Stimulated activated CD4-positive, alpha-beta T cell treated with anti-CD3 and anti-CD28 coated beads, TNF-alpha, amount 100 ng/mL, for 48 hours (primary cell): ENCODE results near the gene ZNF511.

ENCODE experiments used
- DNase-seq, 3 donors: peaks; one replicate each; pipeline ENCODE4 v3.0.0-alpha.2; 2020; ENCODE audit warnings: low read depth in 3 of 3

Gene ZNF511

DNA sequence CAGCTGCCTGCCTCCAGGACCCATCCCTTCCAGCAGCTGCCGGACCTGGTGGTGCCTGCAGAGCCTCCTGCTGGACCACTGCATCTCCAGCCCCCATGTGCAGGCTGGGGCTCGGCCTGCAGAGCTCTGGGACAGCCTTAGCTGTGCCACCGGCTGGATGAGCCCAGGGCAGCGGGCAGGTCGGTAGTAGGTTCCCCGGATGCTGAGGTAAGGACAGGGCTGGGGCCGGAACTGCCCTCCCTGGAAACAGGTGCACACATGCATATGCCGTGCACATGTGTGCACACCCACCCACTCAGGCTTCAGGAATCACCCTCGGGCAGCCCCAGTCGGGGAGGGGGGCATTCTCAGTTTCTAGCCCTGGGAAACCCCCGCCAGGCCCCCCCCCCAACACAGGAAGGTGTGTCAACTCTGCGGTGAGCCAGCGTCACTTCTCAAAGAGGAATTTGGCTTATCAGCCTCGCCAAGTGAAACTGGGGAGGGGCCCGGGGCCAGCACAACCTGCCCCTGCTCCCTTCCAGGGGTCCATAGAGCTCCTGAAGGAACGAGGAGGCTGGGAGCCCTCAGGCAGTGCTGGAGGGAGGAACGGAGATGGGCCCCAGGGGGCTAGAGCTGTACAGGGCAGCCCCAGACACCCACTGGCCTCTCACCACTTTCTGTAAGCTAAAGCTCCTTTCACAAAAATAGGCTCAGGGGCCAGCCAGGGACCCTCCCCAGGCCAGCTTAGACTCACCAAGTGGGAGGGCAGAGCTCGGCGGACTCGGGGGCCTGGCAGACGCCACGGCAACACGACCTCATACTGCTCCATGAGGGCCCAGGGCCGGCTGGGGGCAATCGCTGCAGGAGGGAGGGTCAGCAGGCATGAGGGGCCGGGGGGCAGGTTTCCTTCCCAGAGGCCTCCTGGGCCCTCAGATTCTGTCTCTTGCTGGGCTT, 33.7 kb upstream of the ZNF511 start:
- DNase-seq, result peak; percentile 66 to 78 (median 75)

DNA sequence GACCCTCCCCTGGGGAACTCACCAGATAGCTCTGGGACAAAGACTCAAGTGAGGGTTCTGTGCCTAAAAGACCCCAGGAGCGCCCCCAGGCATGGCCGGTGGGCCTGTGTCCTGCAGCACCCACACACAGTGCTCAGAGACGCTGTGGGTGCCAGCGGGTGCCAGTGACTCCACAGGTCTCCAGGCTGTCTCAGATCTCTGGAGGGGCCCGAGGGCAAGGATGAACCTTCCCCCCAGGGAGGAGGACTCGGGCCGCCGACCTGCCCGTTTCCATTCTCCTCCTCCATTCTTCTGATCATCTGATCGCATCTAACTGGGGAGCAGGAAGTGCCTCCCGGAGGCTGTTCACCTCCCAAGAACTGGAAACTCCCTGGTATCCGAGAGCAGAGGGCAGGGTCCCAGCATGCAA, 33.0 kb upstream of the ZNF511 start:
- DNase-seq, result peak in 1 of 3 donors; percentile 27

DNA sequence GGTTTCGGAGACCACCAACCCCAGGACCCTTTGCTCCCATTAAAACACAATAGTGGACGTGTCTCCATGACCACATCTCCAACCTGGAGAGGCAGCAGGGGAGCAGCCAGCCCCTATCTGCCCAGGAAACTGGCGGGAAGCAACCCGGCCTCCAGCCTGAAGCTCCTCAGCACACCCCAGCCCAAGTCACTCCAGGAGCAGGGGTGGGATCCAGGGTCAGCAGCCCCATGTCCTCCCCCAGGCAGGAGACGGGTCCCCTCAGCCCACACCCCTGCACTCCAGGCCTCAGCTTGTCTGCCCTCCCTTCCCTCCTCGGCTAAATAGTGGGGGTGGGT, 32.6 kb upstream of the ZNF511 start:
- DNase-seq, result peak in 1 of 3 donors; percentile 17

DNA sequence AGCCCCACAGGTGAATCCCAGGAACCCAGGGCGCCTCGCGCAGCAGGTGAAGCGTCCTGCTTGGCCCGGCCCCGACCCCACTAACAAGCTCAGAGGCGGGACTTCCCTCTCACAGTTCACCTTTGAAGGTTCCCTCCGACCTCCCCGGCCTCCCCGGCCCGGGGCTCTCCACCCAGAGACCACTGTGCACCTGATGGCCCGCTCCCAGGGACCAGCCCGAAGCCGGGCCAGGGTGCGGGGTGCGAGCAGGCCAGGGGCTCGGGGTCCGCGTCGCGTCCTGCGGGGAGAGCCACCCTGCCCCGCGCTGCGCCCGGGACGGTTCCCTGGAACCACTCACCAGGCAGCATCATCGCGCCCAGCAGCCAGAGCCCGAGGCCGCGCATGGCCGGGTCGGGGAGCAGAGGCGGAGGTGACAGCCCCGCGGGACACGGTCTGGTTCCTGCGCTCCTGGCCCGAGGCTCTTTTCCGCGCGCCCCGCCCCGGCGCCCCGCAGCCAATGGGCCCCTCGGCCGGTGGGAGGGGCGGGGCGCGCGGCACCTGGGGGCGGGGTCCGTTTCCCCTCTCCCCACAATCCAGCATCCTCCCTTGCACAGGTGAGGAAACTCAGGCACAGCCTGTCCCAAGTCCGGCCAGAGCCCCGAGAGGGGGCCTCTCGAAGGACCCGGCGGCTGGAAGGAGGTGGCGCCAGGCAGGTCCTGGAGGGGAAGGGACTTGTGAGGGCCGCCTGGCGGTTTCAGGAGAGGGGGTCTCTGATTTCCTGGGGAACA, 32.1 kb upstream of the ZNF511 start, which contains the start of gene ADAM8:
TSS of gene ADAM8 (minus strand) at position 434 of the 767 bp plus-strand sequence. CDS start at position 383, 51 bp downstream.
- DNase-seq, result peak; percentile 46 to 74 (median 47)

GRCh38 chr10:133277277-133277992, 31.3 kb upstream of the ZNF511 start:
- no peak for DNase-seq

DNA sequence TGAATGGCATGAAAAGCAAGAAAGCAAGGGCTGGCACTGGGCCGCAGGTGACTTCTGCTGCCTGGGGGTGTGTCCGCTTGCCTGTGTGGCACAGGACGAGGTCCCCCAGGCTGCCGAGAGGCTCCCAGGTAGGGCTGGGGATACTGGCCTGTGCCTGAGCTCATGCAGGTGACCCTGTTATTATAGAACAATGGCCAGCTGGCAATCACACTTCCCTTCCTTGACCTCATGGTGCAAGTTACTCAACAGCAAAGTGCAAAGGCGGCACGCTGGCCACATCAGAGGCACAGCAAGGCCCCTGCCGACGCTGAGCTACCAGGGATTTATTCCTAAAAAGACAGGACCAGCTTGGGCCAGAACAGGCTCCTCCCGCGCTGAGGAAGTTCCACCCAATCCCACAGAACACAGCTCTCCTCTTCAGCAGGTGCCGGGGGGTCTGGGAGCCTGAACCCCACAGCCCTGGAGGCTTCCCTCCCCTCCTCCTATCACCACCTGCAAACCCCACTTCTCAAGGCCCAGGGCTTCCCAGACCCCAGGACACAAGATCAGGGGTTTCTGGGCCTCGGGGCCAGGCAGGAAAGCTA, 30.6 kb upstream of the ZNF511 start:
- no peak for DNase-seq

DNA sequence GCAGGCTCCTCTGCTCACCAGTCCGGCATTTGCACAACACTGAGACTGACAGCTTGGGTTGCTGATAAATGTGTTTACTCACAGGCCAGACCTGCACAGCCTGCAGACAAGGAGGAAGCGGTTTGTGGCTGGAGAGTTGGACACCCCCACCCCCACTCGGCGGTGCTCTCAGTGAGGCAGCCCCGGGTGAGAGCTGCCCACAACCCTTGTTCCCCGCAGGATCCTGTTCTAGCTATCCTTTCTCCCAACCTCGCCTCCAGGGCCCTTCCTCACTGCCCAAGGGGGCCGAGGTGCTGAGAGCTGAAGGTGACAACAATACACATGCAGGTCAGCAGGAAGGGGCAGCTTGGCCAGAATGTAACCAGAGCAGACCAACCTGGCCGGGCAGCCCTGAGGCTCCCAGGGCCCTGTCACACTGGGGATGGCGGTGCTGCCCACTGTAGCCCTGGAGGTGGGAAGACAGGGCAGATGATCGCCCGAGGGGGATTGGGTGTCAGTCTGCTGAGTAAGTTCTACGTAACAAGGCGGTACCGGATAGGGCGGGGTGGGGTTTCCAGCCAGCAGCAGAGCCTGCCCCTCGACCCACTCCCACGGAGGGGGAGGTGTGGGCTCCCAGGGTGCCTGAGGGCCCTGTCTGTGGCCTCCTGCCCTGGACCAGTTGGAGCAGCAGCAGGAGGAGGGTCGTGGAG, 30.0 kb upstream of the ZNF511 start:
- DNase-seq, result peak in 1 of 3 donors; percentile 23

DNA sequence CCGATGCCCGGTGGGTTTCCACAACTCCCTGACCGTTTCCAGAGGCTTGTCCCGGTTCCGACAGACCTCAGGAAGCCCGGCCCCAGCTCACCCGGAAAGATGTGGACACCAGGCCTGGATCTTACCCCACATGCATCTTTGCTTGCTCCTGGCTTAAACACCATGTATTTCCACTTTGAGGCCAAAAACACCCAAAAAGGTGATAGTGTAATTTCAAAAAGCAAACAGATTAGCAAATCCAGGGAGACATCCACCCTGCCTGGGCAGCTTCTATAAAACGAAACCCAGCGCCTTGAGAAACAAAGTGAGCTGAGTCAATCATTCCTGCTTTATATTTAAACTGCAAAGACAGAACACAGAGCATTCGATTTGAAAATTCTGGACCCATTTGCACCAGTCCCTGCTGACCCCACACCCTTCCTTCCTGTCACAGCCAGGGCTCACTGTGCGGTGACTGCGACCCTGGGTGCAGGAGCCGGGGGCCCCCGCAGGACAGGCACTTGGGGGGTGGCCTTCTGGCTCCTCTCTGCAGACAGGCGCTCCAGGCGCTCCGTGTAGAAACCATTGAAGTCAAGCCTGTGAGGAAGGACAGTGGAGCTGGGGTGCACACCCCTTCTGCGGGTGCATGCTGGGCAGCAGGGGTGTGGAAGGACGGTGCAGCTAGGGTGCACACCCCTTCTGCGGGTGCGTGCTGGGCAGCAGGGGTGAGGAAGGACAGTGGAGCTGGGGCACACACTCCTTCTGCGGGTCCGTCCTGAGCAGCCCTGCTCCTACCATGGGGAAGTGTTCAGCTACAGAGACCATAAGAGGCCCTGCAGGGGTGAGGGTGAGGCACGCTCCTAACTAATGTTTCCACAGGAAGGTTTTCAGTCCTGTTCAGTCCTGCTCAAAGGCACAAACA, 29.1 kb upstream of the ZNF511 start:
- no peak for DNase-seq

- DNase-seq, result no peak
Observed at GRCh38 chr10:133280391-133281059, 28.2 kb upstream of the ZNF511 start.

GRCh38 chr10:133281084-133281483, 27.6 kb upstream of the ZNF511 start:
- no peak for DNase-seq

GRCh38 chr10:133281628-133282372, 26.9 kb upstream of the ZNF511 start:
- no peak for DNase-seq

- no peak for DNase-seq
Observed at GRCh38 chr10:133282846-133283390, 25.8 kb upstream of the ZNF511 start.

DNA sequence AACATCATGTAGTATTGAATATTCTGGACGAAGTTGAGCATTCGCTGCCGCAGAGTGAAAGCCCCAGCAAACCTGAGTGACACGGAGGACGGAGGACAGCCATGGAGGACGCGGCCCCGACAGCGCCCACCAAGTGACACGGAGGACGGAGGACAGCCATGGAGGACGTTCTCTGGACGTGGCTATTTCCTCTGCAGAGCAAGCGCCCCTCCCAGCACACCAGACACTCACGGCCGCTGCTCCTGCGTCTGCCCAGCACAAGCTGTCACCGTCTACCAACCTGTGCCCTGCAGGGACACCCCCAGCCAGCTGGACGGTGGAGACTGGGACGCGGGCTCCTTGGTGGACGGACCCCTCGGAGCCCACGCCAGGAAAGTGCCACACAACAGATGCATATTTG, 24.8 kb upstream of the ZNF511 start:
- DNase-seq, result no peak

DNA sequence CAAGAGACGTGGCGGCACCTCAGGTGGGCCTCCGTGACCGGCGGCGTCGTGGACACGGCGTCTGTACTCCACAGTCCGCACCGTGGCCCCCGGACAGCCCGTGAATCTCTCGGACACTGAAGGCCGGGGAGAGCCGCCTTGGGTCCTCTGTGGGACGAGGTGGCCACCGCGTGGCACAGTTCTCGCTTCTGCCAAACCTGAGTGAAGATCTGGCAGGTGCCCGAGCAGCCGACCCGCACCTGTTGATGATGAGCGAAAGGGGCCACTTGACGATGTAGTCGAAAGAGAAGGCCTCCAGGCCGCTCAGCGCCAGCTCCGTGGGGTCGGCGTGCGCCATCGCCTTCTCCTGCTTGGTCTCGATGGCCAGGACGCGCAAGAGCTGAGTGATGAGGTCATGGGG, 23.5 kb upstream of the ZNF511 start:
- DNase-seq, result no peak

- no peak for DNase-seq
Observed at GRCh38 chr10:133286366-133286765, 22.3 kb upstream of the ZNF511 start.

DNA sequence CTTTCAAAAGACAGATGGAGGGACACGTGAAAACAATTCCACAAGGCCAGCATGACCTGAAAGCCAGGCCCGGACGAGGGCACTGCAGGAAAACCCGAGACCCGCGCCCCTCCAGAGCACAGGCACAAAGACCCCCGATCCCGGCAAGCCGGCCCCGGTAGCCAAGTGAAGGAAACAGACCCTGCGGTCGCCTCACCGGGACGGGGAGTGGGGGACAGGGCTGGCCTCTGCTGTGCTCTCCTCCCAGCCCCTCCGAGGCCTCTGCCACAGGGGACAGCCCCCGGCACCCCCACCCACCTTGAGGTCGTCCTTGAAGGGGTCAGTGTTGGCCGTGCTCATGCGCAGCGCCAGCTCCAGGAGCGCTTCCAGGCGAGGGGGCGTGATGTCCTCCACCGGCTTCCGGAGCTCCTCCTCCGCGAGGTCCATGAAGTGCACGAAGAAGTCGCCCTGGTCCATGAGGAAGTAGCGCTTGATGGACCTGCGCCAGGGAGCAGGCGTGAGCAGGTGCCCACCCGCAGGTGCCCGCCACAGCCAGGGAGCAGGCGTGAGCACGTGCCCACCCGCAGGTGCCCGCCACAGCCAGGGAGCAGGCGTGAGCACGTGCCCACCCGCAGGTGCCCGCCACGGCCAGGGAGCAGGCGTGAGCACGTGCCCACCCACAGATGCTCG, 20.7 kb upstream of the ZNF511 start:
- no peak for DNase-seq

- DNase-seq, result no peak
Observed at GRCh38 chr10:133289761-133290160, 19.0 kb upstream of the ZNF511 start.
